Ovary (tissue), 9 donors: Measurements from ENCODE around the gene LRRC8E. TPM values are rescaled to one million over a fixed set of nuclear protein-coding genes. Genes with fewer than 3 reads are reported as not detected.
A peak's percentile ranks its signal among the peaks of the same experiment; 100 is the strongest.

Experiments
- DNase-seq, 5 donors: peaks; one replicate each; pipeline ENCODE4 v3.0.0-alpha.2; 2019 to 2020
- H3K27ac ChIP-seq, 2 donors: fragments of 200-600 bp; one replicate each; pipeline versions ENCODE4 v1.5.1 to v1.8.0; 2019 to 2022
- H3K27me3 ChIP-seq: fragments of 200-600 bp; one replicate; pipeline ENCODE4 v1.8.0; 2022
- H3K36me3 ChIP-seq: fragments of 200-600 bp; sonication (generic); one replicate; pipeline ENCODE4 v1.5.1; 2019
- H3K4me1 ChIP-seq: one replicate; pipeline ENCODE4 v1.8.1; 2013; ENCODE audit warnings: mild to moderate bottlenecking, moderate library complexity; ENCODE audit not compliant: insufficient read depth
- H3K4me3 ChIP-seq: fragments of 200-600 bp; sonication (generic); one replicate; pipeline ENCODE4 v1.5.1; 2017
- H3K9me3 ChIP-seq, 2 donors: fragments of 200-600 bp in 1 of 2; sonication (generic) in 1 of 2; one replicate each; pipeline versions ENCODE4 v1.5.1 to v1.8.1; 2013 to 2019; ENCODE audit warnings: mild to moderate bottlenecking in 1 of 2, moderate library complexity in 1 of 2
- CTCF ChIP-seq, 3 donors: fragments of 450-650 bp in 2 of 3; fragments of 200-600 bp in 1 of 3; IDR thresholded peaks; one replicate each; pipeline versions ENCODE4 v1.5.1 to v1.8.0; 2016 to 2022; ENCODE audit warnings: antibody characterized with exemption in 3 of 3, mild to moderate bottlenecking in 1 of 3
- EP300 ChIP-seq: sonication (generic); formaldehyde crosslinking; IDR thresholded peaks from one replicate; pipeline ENCODE4 v1.6.1; 2017; ENCODE audit warnings: antibody characterized with exemption
- POLR2A ChIP-seq: fragments of 450-650 bp; IDR thresholded peaks from one replicate; pipeline ENCODE4 v1.6.1; 2017; ENCODE audit warnings: antibody characterized with exemption, mild to moderate bottlenecking, moderate library complexity
- WGBS, 3 donors: extraction: QIAGEN DNeasy Blood & Tissue Kit in 1 of 3; methylation state at CpG; one replicate each; pipeline versions ENCODE4 v1.1.5 to v1.1.7; 2013 to 2017; 5-methylcytosine and 5-hydroxymethylcytosine counted together
- intact Hi-C, 4 donors: fragments of 100-400 bp; cut with DNase I; formaldehyde crosslinking; loops; one replicate each; pipeline versions ENCODE4 v1.11.0 to v1.15.1; 2022 to 2023
- polyA plus RNA-seq, 2 donors: library from polyadenylated mRNA; stranded (reverse); fragments of 200-250 nt in 1 of 2; fragments of 350-450 nt in 1 of 2; fragmentation: Illumina TruSeq in 1 of 2; extraction: RNeasy Lipid Tissue Mini Kit (QIAGEN cat#74804) in 1 of 2; gene quantifications; one replicate each; pipeline ENCODE4 v1.2.3, GENCODE V29; 2013 to 2014
- total RNA-seq, 7 donors: library from RNA; depleted of rRNA in 2 of 7; stranded (reverse); fragments of >200 nt in 2 of 7; fragmentation: NEBNext Ultra II Directional in 3 of 7; extraction: Animal tissue kit (Norgen Biotek cat#: 25700) in 3 of 7; gene quantifications; one replicate each; pipeline versions ENCODE4 v1.1.0 to v1.2.4, GENCODE V29; 2016 to 2023
- donor health status: DM: no; HTN: no; CAD: no; lungs with moderate emphysema.
- donor health status: DM: no; HTN: no; CAD: no.
- donor health status: Bipolar disorder and iron deficiency.
- donor health status: DM: yes; HTN: yes; CAD: no.
- donor health status: DM: no; HTN: no; CAD: no.
- donor health status: DM: yes; HTN: yes; CAD: no.

LRRC8E gene
- total and polyA plus RNA-seq, 9 donors, result 0.10 to 2.1 (median 0.72) TPM; not detected in 2

DNA sequence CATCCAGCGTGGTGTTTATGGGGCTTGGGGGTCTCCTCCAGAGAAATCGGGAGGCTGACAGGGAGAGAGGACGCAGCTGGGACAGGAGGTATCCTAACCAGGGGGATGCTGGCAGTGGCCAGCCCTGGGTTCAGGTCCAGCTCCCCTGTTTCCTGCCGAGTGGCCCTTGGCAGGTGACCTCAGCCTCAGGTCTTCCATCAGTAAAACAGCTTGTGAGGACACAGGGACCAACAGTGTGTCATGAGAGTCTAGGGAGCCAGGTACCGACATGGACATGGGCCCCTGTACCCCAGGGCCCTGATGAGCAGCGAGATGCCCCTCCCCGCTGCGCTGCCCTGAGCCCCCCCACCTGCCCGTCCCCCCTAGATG lies 38.7 kb upstream of the LRRC8E start:
- no peak for TF ChIP-seq POLR2A
- no peak for TF ChIP-seq EP300
- no peak for TF ChIP-seq CTCF (IDR thresholded peaks at IDR 0.05)
- no peak for DNase-seq
- Histone ChIP-seq H3K4me1 (peaks cover 15% of the 10 kb centered on the region), H3K4me3 (no peak overlapping the region), H3K27ac (no peak overlapping the region), H3K27me3 (no peaks in the 10 kb centered on the region), H3K36me3 (no peaks in the 10 kb centered on the region), H3K9me3 (no peaks in the 10 kb centered on the region)
- intact Hi-C loops, result no loop called here
- 75 to 88% (median 75%) methylated on average over 9 of the region's 9 CpGs for WGBS, 3 donors

- H3K27ac ChIP-seq, result no peak overlapping the region
- DNase-seq, result peak in 2 of 5 donors; percentile 53 to 71
- H3K36me3 ChIP-seq, result no peaks in the 10 kb centered on the region
- TF ChIP-seq EP300, result no peak
- no peak for TF ChIP-seq POLR2A
- no peak for TF ChIP-seq CTCF (IDR thresholded peaks at IDR 0.05)
- H3K4me1 ChIP-seq, result peaks cover 15% of the 10 kb centered on the region
- 17 to 35% (median 24%) methylated on average over 25 of the region's 25 CpGs for WGBS, 3 donors
- H3K27me3 ChIP-seq, result no peaks in the 10 kb centered on the region
- no peaks in the 10 kb centered on the region for H3K9me3 ChIP-seq
- H3K4me3 ChIP-seq, result no peak overlapping the region
- intact Hi-C loops, result no loop called here
These were observed 38.1 kb upstream of the LRRC8E start for GRCh38 chr19:7850000-7850813.

DNA sequence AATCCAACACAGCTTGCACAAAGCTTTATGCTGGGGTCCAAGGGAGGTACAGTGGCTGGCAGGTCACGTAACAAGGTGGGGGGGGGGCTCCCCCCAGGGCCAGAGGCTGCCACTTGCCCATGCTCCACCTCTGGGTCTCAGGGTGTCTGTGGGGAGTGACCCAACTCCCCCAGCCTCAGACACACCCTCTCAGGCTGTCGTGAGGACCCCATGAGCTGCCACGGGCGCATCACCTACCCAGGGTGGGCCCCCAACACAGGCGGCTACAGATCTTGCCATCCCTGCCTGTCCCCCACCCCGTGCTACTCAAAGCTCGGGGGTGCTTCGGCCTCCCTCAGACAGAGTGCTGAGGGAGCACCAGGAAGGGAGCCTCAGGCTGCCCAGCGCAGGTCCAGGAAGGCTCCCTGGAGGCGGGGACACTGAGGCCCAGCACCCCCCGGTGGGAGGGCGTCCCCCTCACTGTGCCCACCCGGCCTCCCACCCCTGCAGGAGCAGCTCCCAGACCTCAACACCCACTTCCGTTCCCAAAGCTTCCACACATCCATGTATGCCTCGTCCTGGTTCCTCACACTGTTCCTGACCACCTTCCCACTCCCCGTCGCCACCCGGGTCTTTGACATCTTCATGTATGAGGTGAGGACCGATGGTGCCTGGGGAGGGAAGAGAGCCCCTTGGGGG lies 37.2 kb upstream of the LRRC8E start:
- no peak overlapping the region for H3K27ac ChIP-seq
- H3K9me3 ChIP-seq, result no peaks in the 10 kb centered on the region
- no peaks in the 10 kb centered on the region for H3K36me3 ChIP-seq
- no peak overlapping the region for H3K4me3 ChIP-seq
- H3K4me1 ChIP-seq, result peaks cover 15% of the 10 kb centered on the region
- DNase-seq, result peak in 1 of 5 donors; percentile 19
- TF ChIP-seq CTCF (IDR thresholded peaks at IDR 0.05), result no peak
- TF ChIP-seq POLR2A, result no peak
- TF ChIP-seq EP300, result no peak
- no peaks in the 10 kb centered on the region for H3K27me3 ChIP-seq
- intact Hi-C loops, result no loop called here
- WGBS, 3 donors, result 87 to 91% (median 88%) methylated on average over 19 of the region's 19 CpGs

- TF ChIP-seq CTCF (IDR thresholded peaks at IDR 0.05), result no peak
- no peak for TF ChIP-seq EP300
- no peak for TF ChIP-seq POLR2A
- no peak overlapping the region for H3K27ac ChIP-seq
These were observed 36.4 kb upstream of the LRRC8E start for GRCh38 chr19:7851623-7852500.

More at GRCh38 chr19:7851623-7852500, 36.4 kb upstream of the LRRC8E start:
- intact Hi-C loops, result no loop called here
- Histone ChIP-seq H3K4me1 (peaks cover 15% of the 10 kb centered on the region), H3K36me3 (no peaks in the 10 kb centered on the region), H3K27me3 (no peaks in the 10 kb centered on the region), H3K4me3 (no peak overlapping the region), H3K9me3 (no peaks in the 10 kb centered on the region)
- 72 to 84% (median 73%) methylated on average over 24 to 26 of the region's 26 CpGs for WGBS, 3 donors
- peak in 1 of 5 donors; percentile 18 for DNase-seq
